GM19043 (cell line): ENCODE measurements around the gene MINK1.

ENCODE experiments used
- ATAC-seq: cut with Tn5 transposase; IDR thresholded peaks from one replicate; pipeline ENCODE4 v1.9.1; 2021; ENCODE audit warnings: low read depth; ENCODE audit not compliant: unreplicated experiment

The MINK1 gene

GRCh38 chr17:4944163-4944553, 111.0 kb downstream of the MINK1 start:
- no peak for ATAC-seq

- no peak for ATAC-seq
Observed at GRCh38 chr17:4944554-4945175, 111.5 kb downstream of the MINK1 start.

GRCh38 chr17:4945176-4945943, 112.2 kb downstream of the MINK1 start:
- ATAC-seq: no peak

- ATAC-seq: no peak
Observed at GRCh38 chr17:4945944-4946280, 112.8 kb downstream of the MINK1 start.

GRCh38 chr17:4946312-4946976, 113.3 kb downstream of the MINK1 start:
- no peak for ATAC-seq

- no peak for ATAC-seq
Observed at GRCh38 chr17:4947010-4947410, 113.9 kb downstream of the MINK1 start.
